GM12892 (cell line): Measurements from ENCODE around the gene SIAE.

Experiments
- POLR2A ChIP-seq: IDR thresholded peaks from 2 replicates; pipeline ENCODE4 v1.6.1; 2011; ENCODE audit warnings: low read depth, low read length, control low read depth
- POLR2AphosphoS5 ChIP-seq: IDR thresholded peaks from 2 replicates; pipeline ENCODE4 v1.6.1; 2011; ENCODE audit warnings: low read depth, low read length, control low read depth
- TAF1 ChIP-seq: IDR thresholded peaks from 2 replicates; pipeline ENCODE4 v1.6.1; 2011; ENCODE audit warnings: low read depth, mild to moderate bottlenecking, control low read depth, low read length, borderline replicate concordance

- TF ChIP-seq POLR2A = no peak
- TF ChIP-seq POLR2AphosphoS5 = no peak
- TF ChIP-seq TAF1 = no peak
Measured at GRCh38 chr11:124608147-124608546, 65.4 kb downstream of the SIAE start.
